Endodermal cell (in vitro differentiated cells): Measurements from ENCODE around the gene IQSEC3. TPM values are rescaled to one million over a fixed set of nuclear protein-coding genes. Genes with fewer than 3 reads are reported as not detected.

Experiments
- DNase-seq: peaks from one replicate; pipeline ENCODE4 v3.0.0-alpha.2; 2017
- H3K27ac ChIP-seq: 2 replicates; pipeline ENCODE4 v1.5.1; 2013; ENCODE audit warnings: mild to moderate bottlenecking, low read depth, low read length, moderate library complexity
- H3K27me3 ChIP-seq: 2 replicates; pipeline ENCODE4 v1.6.1; 2013; ENCODE audit warnings: mild to moderate bottlenecking, low read length, moderate library complexity; ENCODE audit not compliant: insufficient read depth, control insufficient read depth, poor library complexity, severe bottlenecking
- H3K36me3 ChIP-seq: 2 replicates; pipeline ENCODE4 v1.7.0; 2013; ENCODE audit warnings: mild to moderate bottlenecking, low read length, moderate library complexity; ENCODE audit not compliant: control insufficient read depth, insufficient read depth
- H3K4me1 ChIP-seq: one replicate; pipeline ENCODE4 v1.7.0; 2013; ENCODE audit warnings: low read length; ENCODE audit not compliant: control insufficient read depth, insufficient read depth
- H3K4me3 ChIP-seq: 2 replicates; pipeline ENCODE4 v1.5.1; 2013; ENCODE audit warnings: mild to moderate bottlenecking, low read length, moderate library complexity
- H3K9ac ChIP-seq: 2 replicates; pipeline ENCODE4 v1.6.1; 2013; ENCODE audit warnings: mild to moderate bottlenecking, low read length, moderate library complexity; ENCODE audit not compliant: poor library complexity, severe bottlenecking; ENCODE audit errors: extremely low read depth
- H3K9me3 ChIP-seq: 2 replicates; pipeline ENCODE4 v1.6.1; 2013; ENCODE audit warnings: mild to moderate bottlenecking, low read length, moderate library complexity; ENCODE audit not compliant: control insufficient read depth
- H3K27ac Mint-ChIP-seq: 2 replicates; pipeline ENCODE4 v1.8.0; 2020; ENCODE audit warnings: mixed read lengths
- H3K27me3 Mint-ChIP-seq: 2 replicates; pipeline ENCODE4 v1.8.0; 2021; ENCODE audit warnings: mild to moderate bottlenecking, mixed read lengths; ENCODE audit not compliant: insufficient read depth
- H3K36me3 Mint-ChIP-seq: 2 replicates; pipeline ENCODE4 v1.8.0; 2020; ENCODE audit warnings: low read depth, mixed read lengths
- H3K4me1 Mint-ChIP-seq: 2 replicates; pipeline ENCODE4 v1.8.0; 2020; ENCODE audit warnings: mixed read lengths
- H3K4me3 Mint-ChIP-seq: 2 replicates; pipeline ENCODE4 v1.8.0; 2020; ENCODE audit warnings: mild to moderate bottlenecking, moderate library complexity, mixed read lengths
- H3K9me3 Mint-ChIP-seq: 2 replicates; pipeline ENCODE4 v1.8.0; 2020; ENCODE audit warnings: mild to moderate bottlenecking, mixed read lengths
- CTCF ChIP-seq: fragments of 200-600 bp; sonication (generic); conservative IDR thresholded peaks from 2 replicates; pipeline ENCODE4 v1.5.0; 2021; ENCODE audit warnings: antibody characterized with exemption, mild to moderate bottlenecking
- WGBS, 2 experiments: methylation state at CpG; one replicate each; pipeline versions ENCODE4 v1.1.5 to v1.1.7; 2013; ENCODE audit warnings: missing lambda C conversion rate in 2 of 2, mixed read lengths in 1 of 2; ENCODE audit not compliant: insufficient coverage in 1 of 2, insufficient read length in 1 of 2; 5-methylcytosine and 5-hydroxymethylcytosine counted together
- total RNA-seq, 2 donors: library from RNA; stranded (reverse); fragmentation: NEBNext Ultra II Directional in 1 of 2; extraction: Animal tissue kit (Norgen Biotek cat#: 25700) in 1 of 2; gene quantifications; 2 replicates in 1 of 2; 3 replicates in 1 of 2; pipeline ENCODE4 v1.2.1, GENCODE V29; 2021

IQSEC3 gene
- total RNA-seq, 2 donors from 2014 or later: 1.5 to 2.7 TPM

DNA sequence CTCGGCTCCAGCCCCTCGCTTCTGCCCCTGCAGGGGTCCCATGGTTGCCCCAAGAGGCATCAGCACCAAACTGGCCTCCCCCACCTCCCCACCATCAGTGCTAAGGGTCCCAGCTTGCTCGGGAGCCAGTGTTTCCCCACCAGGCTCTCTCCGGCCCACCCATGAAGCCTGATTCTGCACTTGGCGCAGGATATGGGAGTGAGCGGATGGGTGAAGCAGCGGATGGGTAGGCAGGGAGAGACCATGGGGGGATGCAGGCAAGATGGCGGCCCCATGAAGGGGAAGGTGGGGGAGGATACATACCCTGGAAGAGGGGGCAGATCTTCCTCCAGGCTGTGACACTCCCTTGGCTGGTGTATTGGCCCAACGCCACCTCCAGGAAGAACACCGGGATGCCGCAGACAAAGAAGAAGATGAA lies 137.7 kb downstream of the IQSEC3 start:
- WGBS, 2 experiments: 72 to 86% methylated on average over 5 to 11 of the region's 11 CpGs
- H3K4me3 Mint-ChIP-seq: peak overlapping the region; percentile 45
- no peak for DNase-seq
- H3K27ac Mint-ChIP-seq: no peak overlapping the region
- H3K4me3 ChIP-seq: peak overlapping the region; percentile 80
- H3K27me3 Mint-ChIP-seq: peaks cover 93% of the 10 kb centered on the region
- no peaks in the 10 kb centered on the region for H3K36me3 Mint-ChIP-seq
- no peak for TF ChIP-seq CTCF
- no peaks in the 10 kb centered on the region for H3K9me3 Mint-ChIP-seq
- no peak overlapping the region for H3K9ac ChIP-seq
- H3K36me3 ChIP-seq: no peaks in the 10 kb centered on the region
- peaks cover 14% of the 10 kb centered on the region for H3K4me1 Mint-ChIP-seq
- H3K27ac ChIP-seq: no peak overlapping the region
- H3K27me3 ChIP-seq: peaks cover 78% of the 10 kb centered on the region
- peaks cover 10% of the 10 kb centered on the region for H3K4me1 ChIP-seq
- H3K9me3 ChIP-seq: no peaks in the 10 kb centered on the region

- H3K27me3 Mint-ChIP-seq: peaks cover 94% of the 10 kb centered on the region
- no peak for DNase-seq
- peaks cover 84% of the 10 kb centered on the region for H3K27me3 ChIP-seq
- H3K36me3 ChIP-seq: no peaks in the 10 kb centered on the region
- no peak overlapping the region for H3K9ac ChIP-seq
- peaks cover 14% of the 10 kb centered on the region for H3K4me1 Mint-ChIP-seq
- no peak for TF ChIP-seq CTCF
- H3K27ac Mint-ChIP-seq: no peak overlapping the region
- no peak overlapping the region for H3K4me3 Mint-ChIP-seq
- H3K4me3 ChIP-seq: no peak overlapping the region
- 89 to 93% methylated on average over 2 to 4 of the region's 4 CpGs for WGBS, 2 experiments
- no peaks in the 10 kb centered on the region for H3K9me3 Mint-ChIP-seq
- no peaks in the 10 kb centered on the region for H3K9me3 ChIP-seq
- H3K36me3 Mint-ChIP-seq: no peaks in the 10 kb centered on the region
- peaks cover 10% of the 10 kb centered on the region for H3K4me1 ChIP-seq
- no peak overlapping the region for H3K27ac ChIP-seq
These were observed 138.5 kb downstream of the IQSEC3 start for GRCh38 chr12:205026-205425.

DNA sequence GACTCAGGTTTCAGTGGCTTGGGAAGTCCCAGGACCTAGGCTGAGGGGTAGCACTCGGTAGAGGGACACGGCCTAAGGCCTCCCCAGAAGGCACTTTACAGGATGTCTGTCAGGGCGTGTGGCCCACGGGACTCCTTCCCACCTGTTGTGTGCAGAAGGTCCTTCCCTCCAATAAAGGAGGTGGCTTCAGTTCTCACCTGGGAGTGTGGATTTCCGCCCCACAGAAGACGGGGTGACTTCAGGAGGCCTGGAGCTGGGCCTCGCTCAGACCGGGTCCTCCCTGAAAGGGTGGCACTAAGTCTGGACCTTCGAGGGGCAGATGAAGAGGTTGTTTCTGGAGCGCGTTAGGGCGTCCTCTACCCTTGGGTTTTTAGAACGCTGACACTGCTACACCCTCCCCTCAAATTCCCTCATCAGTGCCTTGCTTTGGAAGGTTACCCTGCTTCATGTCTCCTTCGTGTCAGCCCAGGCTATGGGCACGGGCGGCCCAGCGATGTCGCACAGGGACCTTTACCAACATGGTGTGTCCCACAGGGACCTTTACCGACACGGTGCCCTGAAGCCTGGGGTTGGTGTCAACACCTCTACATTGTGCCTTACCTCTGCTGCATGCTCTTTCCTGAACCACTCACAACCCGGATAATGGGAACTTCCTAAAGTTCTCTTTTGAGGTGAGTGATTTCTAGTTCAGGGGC lies 140.3 kb downstream of the IQSEC3 start:
- Histone ChIP-seq H3K9ac (no peak overlapping the region), H3K4me3 (no peak overlapping the region), H3K27ac (no peak overlapping the region), H3K9me3 (no peaks in the 10 kb centered on the region), H3K36me3 (no peaks in the 10 kb centered on the region), H3K27me3 (peaks cover 66% of the 10 kb centered on the region), H3K4me1 (peaks cover 21% of the 10 kb centered on the region)
- no peaks in the 10 kb centered on the region for H3K36me3 Mint-ChIP-seq
- no peak for DNase-seq
- no peaks in the 10 kb centered on the region for H3K9me3 Mint-ChIP-seq
- peaks cover 95% of the 10 kb centered on the region for H3K27me3 Mint-ChIP-seq
- peaks cover 31% of the 10 kb centered on the region for H3K4me1 Mint-ChIP-seq
- no peak overlapping the region for H3K27ac Mint-ChIP-seq
- 89 to 90% methylated on average over 16 to 21 of the region's 21 CpGs for WGBS, 2 experiments
- H3K4me3 Mint-ChIP-seq: no peak overlapping the region
- no peak for TF ChIP-seq CTCF
